ENCODE data around the gene CFAP251.
A peak's percentile ranks its signal among the peaks of the same experiment; 100 is the strongest.
"Not testable (repeated sequence)": the region's sequence is repeated elsewhere in the genome, so short reads cannot be mapped to it uniquely, and the experiment has no call there.

Gene CFAP251

DNA sequence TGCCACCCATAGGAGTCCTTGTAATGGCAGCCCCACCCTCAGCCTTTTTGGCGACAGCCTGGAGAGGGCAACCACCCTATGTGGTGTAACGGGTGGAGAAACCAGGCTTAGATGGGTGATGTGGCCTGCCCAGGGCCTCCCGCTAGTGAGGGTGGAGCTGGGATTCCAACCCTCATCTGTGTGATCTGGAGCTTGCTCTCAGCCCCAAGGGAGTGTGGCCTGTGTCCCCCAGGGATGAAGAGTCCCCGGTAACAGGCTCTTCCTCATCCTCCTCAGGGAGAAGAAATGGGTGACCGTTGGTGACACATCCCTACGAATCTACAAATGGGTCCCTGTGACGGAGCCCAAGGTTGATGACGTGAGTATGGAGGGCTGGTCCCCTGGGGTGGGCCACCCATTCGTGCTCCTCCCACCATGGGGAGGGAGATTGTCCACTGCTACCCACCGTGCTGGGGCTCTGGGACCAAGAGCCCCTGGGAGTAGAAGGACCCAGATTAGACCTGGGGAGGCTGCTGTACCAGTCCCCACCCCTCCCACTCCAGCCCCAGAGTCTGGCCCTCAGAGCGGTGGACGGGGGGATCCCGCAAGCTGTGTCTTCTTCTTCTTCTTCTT, 112.1 kb downstream of the CFAP251 start:
- peak; percentile 44 for DNase-seq

DNA sequence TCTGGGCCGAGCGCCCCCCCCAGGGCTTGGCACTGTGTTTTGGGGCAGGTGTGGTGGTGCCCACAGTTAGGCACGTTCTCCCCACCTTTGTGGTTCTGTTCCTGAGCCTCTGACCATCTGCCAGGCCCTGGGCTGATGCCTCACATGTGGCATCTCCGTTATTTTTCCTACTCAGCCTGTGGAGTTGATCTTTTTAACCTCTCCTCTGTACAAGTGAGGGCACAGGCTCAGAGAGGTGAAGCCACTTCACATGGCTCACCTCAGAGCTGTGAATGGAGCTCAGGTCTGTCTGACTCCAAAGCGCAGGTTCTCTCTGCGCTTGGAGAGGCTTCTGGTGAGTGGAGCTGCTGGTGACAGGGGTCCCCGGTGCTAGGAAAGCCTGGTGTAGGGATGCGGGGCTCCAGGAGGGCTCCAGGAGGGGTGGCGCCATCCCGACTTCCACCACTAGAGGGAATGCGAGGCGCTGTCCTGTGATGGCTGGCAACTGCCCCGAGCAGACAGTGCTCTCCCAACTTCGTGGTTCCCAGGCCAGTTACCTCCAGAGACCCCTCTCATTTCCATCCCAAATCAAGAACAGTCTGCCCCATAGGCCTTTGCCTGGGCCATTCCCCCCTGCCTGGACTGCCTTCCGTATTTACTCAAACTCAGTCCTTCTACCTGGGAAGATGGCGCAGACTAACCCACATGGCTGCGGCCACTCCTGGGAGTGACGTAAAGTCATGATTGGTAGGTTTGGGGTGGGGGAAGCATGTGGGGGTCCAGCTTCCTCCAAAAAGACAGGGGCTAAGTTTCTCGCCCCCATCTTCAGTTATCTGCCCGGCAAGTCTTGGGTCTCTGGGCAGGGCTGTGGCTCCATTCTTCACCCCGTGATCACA, 113.2 kb downstream of the CFAP251 start:
- DNase-seq: peak; percentile 48

DNA sequence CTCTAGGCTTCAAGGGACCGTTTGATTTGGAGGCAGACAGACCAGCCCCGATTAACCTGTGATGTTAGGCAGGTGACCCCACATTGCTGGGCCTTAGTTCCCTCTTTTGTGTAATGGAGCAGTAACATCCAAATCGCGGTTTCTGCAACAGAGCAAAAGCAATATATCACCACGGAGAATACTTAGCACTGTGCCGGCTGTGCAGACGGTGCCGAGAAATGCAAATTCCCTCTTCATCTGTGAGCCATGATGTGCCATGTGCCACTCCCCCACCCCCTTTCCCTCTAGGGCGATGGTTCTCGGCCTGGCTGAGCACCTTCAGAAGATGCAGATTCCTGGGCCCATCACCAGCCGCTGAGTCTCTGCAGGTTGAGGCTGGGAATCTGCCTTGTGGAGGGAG, 114.2 kb downstream of the CFAP251 start:
- no peak for DNase-seq

DNA sequence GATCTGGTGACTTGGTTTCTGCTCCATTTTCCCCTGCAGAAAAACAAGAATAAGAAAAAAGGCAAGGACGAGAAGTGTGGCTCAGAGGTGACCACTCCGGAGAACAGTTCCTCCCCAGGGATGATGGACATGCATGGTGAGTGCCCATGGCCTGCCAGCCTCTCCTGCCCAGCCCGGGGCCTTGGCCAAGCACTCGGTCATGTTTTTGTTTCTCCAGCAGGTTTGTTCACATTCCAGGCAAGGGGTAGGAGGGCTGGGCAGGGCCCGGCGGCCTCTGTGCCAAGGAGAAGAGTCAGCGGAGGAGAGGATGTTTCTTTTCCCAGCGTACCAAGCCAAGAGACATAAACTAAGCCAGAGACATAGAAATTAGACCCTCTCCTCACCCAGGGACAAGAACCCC, 116.9 kb downstream of the CFAP251 start:
- DNase-seq: no peak

DNA sequence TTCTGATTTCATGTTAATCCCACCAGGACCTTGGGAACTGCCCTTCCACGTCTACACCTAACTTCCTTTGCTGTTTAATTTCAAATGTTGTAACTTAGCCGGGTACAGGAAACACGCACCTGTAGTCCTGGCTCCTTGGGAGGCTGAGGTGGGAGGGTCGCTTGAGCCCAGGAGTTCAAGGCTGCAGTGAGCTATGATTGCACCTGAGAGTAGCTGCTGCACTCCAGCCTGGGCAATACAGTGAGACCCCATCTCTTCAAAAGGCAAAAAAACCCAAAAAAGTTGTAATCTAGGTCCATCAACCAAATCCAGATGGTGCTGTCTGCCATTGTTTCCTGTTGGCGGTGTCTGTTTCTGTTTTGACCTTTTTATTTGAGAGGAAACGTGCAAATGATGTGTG, 117.8 kb downstream of the CFAP251 start:
- DNase-seq: no peak

DNA sequence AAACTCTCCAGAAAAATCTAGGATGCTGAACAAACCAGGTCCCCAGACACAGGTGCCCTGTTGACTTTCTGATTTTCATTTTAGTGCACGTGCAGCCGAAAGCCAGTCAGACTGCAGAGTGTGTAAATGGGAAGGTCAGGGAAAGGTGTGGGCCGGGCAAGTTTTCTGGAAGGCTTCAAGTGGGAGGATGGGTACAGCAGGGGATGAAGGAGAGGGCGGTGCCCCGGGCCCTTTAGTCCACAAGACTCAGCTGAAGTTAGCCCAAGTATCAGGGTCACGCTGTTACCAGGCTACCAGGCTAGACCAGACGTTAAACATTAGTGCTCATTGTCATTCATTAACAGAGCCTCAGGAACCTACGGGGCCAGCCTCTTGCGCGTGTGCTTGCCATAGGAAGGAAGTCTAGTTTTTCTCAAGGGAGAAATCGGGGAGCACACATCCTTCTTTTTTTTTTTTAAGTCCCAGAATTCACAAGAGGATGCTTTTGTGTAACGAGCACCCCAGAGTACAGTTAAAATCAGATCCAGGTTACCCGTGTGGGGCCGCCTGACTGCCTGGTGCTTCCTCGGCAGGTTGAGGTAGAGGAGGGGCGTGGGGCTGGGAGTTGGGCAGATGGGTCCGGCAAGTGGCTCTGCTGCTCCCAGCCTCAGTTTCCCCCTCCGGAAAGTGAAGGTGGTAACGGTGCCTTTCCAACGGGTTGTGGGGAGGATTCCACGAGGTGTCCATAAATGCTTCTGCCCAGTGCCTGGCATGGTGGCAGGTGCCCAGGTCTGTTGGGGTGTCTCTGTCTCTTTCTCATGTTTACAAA, 122.4 kb downstream of the CFAP251 start:
- no peak for DNase-seq

DNA sequence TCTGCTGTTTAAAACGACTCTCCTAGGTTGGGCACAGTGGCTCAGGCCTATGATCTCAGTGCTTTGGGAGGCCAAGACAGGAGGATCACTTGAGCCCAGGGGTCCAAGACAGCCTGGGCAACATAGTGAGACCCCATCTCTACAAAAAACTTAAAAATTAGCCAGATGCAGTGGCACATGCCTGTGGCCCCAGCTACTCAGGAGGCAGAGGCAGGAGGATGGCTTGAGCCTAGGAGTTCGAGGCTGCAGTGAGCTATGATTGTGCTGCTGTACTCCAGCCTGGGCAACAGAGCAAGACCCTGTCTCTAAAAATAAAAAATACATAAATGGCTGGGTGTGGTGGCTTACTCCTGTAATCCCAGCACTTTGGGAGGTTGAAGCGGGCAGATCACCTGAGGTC, 123.1 kb downstream of the CFAP251 start:
- DNase-seq: not testable (repeated sequence)

DNA sequence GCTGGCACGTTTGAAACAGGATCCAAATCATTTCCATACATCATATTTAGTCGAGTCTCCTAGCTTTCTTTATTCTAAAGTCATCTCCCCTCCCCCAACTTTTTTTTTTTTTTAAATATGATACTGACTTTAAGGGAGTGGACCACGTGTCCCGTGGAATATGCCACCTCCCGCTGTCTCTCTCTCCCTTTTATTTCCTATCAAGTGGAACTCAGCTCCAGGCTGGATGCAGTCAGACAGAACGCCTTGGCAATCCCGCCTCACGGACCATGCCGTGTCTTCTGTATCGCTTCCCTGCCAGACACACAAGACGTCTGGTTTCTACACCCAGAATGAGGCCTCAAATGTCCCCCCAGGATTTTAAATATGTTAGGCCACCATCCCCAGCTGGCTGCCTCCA, 124.5 kb downstream of the CFAP251 start:
- DNase-seq: no peak

DNA sequence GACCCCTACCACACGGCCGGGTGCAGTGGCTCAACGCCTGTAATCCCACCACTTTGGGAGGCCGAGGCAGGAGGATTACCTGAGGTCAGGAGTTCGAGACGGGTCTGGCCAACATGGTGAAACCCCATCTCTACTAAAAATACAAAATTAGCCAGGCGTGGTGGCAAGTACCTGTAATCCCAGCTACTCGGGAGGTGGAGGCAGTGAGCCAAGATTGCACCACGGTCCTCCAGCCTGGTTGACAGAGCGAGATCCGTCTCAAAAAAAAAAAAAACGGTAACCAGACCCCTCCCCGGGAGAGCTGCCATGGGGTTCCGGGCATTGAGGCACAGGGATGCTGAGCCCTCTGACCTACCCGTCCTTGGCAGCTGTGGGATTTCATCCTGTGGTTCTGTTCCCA, 125.1 kb downstream of the CFAP251 start:
- DNase-seq: no peak

DNA sequence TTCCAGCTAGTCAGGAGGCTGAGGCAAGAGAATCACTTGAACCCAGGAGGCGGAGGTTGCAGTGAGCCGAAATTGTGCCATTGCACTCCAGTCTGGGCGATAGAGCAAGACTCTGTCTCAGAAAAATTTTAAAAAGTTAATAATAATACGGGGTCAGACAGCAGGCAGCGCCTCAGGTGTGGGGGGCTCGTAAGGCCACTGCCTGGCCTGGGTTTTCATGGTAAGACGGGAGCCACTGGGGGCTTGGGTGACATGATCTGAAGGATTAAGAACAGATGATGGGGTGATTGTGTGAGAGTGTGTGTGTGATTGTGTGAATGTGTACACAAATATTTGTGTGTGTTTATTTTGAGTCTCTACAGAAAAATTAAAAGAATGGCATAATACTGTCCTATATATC, 126.9 kb downstream of the CFAP251 start:
- no peak for DNase-seq

DNA sequence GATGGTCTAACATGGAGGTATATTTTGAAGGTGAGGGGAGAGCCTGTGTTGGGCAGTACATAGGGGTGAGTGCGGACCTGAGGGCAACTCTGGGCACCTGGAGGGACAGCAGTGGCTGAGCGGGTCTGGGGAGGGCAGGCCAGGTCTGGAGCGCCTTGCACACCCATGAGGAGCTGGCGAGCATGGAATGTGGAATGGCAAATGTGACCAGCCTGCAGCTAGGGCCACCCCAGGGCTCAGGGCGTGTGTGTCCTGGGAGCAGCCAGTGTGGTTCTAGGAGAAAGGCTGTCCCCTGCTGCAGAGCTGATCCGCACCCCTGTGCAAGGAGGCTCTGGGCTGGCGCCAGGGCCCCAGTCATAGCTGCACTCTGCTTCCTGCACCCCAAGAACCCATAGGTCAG, 127.8 kb downstream of the CFAP251 start:
- DNase-seq: no peak

DNA sequence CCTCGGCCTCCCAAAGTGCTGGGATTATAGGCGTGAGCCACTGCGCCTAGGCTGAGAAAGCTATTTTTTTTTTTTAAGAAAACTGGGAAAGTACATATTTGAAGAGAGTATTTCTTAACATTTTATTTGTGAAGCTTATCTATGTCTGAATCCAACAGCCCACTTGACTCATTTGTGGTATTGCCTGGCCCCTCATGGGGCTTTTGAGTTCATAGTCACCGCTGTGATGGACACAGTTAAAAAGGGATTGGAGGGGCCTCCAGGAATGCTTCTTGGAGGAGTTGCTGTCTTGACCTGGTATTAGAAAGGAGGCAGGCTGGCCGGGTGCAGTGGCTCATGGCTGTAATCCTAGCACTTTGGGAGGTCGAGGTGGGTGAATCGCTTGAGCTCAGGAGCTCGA, 129.8 kb downstream of the CFAP251 start:
- DNase-seq: no peak

DNA sequence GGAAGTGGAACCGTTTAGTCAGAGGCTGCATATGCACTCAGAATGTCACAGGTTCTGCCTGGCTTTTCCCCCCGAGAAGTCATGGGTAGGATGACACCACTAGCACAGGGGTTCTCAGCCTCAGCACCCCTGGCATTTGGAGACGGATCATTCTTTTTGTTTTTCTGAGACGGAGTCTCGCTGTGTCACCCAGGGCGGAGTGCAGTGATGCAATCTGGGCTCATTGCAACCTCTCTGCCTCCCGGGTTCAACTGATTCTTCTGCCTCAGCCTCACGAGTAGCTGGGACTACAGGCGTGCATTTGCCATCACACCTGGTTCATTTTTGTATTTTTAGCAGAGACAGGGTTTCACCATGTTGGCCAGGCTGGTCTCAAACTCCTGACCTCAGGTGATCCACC, 131.4 kb downstream of the CFAP251 start:
- DNase-seq: no peak

DNA sequence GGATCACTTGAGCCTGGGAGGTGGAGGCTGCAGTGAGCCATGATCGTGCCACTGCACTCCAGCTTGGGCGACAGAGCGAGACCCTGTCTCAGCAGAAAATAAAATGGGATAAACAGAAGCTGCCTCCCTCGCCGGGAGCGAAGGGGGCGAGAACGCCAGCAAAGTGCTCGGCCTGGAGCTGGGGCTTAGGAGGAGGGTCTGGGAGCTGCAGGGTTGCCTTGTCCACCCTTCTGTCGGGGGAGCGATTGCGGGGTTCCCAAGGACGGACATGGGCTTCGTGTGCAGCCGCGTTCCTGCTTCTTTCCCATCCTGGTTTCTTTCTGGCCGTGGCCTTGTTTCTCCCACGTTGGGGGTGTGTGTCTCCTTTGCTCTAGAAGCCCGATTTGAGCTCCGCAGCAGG, 132.3 kb downstream of the CFAP251 start:
- DNase-seq: no peak

DNA sequence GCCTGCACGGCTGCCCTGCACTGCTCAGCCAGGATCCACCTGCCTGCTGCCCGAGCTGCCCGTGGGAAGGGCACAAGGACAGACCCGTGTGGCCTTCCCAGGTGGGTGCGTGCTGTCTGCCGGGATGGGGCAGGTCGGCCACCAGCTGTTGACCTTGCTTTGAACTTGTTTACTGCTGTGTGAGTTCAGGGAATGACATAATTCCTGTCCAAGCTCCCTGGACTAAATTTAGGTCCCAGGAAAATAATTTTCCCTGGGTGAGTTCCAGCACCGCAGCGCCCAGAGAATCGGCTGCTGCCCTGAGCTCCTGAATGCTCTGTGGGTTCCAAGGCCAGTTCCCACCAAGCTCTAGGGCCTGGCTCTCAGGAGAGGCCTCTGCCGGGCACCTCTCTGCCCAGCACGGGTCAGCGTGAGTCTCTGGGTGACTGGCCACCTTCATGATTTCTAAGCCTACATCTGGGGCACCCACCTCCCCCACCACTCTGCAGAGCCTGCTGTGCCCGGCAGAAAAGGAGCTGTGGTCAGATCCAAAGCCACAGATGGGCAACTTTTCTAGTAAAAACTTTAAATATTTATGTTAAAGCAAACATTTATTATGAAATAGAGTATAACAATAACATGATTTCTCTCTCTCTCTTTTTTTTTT, 133.0 kb downstream of the CFAP251 start:
- no peak for DNase-seq

DNA sequence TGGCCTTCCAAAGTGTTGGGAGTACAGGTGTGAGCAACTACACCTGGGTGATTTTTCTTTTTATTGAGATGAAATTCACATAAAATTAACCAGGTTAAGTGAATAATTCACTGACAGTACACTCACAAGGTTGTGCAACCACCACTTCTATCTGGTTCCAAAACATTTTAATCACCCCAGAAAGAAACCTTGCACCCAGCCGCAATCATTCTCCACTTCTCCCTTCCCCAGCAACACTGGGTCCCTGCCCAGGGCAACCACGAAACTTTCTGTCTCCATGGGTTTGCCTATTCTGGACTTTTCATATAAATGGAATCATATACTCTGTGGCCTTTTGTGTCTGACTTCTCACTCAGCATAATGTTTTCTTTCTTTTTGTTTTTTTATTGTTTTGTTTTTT, 133.9 kb downstream of the CFAP251 start:
- no peak for DNase-seq
